Renal cortex interstitium (tissue), 11 donors: ENCODE results near the gene BDKRB2. TPM values are rescaled to one million over a fixed set of nuclear protein-coding genes. Genes with fewer than 3 reads are reported as not detected.

ENCODE experiments used
- DNase-seq, 11 donors: peaks; one replicate each; pipeline ENCODE4 v3.0.0-alpha.2; 2013; ENCODE audit warnings: low read depth in 9 of 11, low spot score in 4 of 11; ENCODE audit errors: extremely low read depth in 1 of 11
- polyA plus RNA-seq, 3 donors: library from polyadenylated mRNA; unstranded; fragments of 120-200 nt; gene quantifications; one replicate each; pipeline ENCODE4 v1.2.1, GENCODE V29; 2013; ENCODE audit not compliant: insufficient read length in 3 of 3

BDKRB2 gene
- polyA plus RNA-seq, 3 donors = 3.3 to 5.2 (median 3.5) TPM

DNA sequence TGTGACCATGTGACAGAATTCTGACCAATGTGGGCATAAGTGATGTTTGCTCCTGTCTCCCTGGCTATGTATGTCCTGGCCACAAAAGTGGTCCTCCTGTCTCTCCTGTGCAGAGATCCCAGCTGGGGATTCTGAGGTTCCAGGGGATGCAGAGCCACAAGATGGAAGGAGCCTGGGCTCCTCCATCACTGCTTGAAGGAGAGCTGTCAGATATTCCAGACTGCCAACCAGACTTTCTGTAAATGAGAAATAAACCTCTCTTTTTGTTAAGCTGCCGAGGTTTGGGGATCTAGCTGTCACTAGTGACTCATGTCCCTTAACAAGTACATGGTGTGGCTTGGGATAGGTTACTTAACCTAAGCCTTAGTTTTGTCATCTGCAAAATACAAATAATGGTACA lies 73.3 kb downstream of the BDKRB2 start:
- DNase-seq = no peak

DNA sequence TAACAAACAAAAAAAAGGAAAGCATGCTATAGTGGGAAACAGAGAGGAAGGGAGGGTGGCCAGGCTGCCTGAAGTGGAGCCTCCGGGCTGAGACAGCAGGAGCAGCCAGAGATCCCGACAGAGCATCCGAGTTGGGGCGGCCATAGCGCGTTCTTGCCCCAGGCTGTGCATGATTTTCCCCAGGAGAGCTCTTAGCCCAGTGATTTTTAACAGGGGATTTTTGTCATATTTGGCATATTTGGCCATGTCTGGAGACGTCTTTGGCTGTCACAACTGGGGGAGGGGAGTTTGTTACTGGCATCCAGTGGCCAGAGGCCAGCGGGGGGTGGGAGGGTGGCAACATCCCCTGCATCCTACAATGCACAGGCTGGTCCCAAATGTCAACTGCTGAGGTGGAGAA lies 74.9 kb downstream of the BDKRB2 start:
- no peak for DNase-seq

DNA sequence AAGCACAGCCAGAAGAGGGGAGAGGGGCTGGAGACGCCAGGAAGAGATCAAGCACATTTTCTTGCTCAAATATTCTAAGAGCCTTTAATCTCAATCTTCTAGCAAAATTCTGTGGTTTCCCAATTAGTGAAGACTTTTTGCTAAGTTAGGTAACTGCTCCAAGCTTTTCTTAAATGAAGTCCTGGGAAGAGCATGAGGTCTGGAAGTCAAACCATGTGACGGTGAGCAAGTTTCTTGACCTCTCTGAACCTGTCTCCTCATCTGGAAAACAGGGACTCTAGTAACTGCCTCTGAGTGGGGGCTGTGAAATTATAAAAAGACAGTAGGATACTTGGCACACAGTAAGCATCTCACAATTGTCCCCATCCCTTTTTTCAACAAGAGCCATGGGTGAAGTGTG lies 75.5 kb downstream of the BDKRB2 start:
- no peak for DNase-seq

DNA sequence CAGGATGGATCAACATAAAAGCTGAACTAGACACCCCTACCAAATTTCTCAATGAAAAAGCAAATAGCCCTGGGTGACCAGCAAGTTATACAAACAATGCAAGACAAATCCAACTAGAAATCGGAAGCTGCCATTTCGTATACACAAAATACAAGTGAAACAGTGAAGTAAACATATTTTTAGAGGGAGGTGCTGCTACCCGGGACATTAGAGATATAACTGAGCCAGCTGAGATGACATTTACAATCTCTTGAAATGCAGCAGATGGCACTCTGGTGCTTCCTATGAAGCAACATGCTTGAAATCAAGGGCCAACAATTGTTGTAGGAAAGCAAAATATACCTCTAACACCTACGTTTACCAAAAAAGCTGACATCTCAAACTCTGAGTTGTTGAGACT lies 76.8 kb downstream of the BDKRB2 start:
- no peak for DNase-seq

DNA sequence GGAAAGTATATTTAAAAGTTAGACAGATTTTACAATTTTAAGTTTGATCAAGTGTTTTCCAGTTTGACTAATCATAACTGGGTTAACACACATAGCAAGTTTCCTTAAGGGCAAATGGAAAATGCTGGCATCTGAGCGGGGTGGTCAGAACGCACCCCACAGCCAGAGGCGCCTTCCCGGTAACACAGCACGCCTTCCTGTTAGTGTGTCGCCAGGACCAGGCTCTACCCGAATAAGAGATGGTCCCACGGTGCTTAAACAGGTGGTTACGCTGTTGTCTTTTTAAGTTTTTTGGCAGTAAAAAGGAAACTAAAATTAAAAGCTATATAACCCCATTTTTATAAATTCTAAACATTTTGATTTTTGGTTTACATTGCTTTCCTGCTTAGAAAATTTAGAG lies 79.4 kb downstream of the BDKRB2 start:
- DNase-seq = no peak

DNA sequence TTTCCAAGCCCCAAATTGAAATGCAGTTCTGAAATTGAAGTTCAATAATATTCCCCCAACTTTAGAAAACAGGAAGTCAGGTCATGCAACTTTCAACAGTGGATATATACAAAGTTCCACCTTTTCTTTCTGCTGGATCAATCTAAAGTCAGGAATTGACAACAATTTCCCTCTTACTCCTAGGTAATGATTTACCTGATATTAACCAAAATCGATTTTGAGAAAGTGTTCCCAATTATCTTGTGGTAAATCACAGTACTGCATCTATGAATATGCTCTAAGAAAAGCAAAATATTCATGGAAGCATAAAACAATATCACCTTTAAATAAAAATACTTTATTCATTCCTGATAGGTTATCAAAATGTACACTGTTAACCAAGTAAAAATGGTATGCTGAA lies 79.8 kb downstream of the BDKRB2 start:
- DNase-seq = no peak

DNA sequence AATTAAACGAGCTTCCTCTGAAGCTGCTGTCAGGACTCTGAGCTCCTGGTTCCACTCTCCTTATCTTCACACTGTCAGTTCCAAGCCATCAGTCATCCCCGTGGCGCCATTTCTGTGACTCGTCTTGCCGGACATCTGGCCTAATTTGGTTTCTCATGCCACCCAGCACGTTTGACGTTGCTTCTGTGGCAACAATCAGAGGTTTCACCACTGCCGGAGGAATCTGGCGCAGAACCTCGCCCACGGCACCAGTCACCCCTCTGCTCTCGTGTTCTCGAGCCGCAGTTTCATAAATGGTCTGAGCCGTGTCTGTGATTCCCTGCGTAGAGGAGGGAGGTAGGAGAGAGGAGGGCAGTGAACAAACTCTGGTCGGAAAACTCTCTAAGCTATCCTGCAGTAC lies 81.0 kb downstream of the BDKRB2 start:
- no peak for DNase-seq

DNA sequence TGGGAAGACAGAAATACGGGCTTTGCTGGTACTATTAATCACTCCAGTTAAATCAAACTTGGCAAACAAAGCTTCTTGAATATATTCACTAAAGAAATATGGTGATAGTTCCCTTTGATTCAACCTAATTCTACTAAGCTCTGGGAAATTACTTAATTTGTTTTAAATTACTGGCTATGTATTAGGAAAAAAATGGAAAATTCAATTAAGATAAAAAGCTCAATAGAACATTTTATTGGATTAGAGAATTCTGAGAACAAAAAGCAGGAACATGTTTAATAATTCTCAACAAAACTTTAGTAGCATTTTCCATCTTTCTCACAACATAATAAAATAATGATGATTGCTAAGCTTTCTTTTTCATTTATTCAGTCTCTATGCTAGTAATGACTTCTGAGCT lies 81.6 kb downstream of the BDKRB2 start:
- no peak for DNase-seq

DNA sequence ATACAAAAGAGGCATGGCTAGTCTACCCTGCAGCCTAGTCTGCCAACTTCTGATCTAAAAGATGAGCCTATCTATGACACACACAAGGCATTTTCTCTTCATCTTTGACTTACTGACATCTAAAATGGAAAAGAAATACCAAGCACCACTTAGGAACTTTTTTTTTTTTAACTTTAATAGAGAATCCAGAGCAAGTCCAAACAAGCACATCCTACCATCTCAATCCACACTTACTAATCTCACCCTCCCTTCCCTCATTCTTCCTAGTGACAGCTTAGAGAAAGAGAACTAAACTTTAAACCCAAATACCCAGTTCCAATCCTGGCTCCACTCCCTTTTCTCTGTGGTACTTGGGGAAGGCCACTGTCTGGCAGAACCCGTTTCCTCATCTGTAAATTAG lies 83.2 kb downstream of the BDKRB2 start:
- no peak for DNase-seq

Other genes starting within 250 kb of the BDKRB2 start
- gene C14orf132, start 165.5 kb upstream of the BDKRB2 start, polyA plus RNA-seq = 10 to 100 TPM; 30.9 to 37.1 (median 31.4) TPM
- gene BDKRB1, start 51.4 kb downstream of the BDKRB2 start, polyA plus RNA-seq = 1 to 10 TPM in 1 of 3 donors, under 1 TPM in 2; 0.23 to 1.0 (median 0.52) TPM
- 10 to 100 TPM; 30.4 to 49.9 (median 31.4) TPM for gene ATG2B, start 158.5 kb downstream of the BDKRB2 start, polyA plus RNA-seq
- gene GSKIP, start 158.7 kb downstream of the BDKRB2 start, polyA plus RNA-seq = 10 to 100 TPM; 30.5 to 34.9 (median 30.9) TPM
- gene AK7, start 187.3 kb downstream of the BDKRB2 start, polyA plus RNA-seq = 1 to 10 TPM; 4.4 to 6.6 (median 6.3) TPM